GM12892 (cell line): ENCODE data around the gene USP13.

Source experiments
- POLR2A ChIP-seq: IDR thresholded peaks from 2 replicates; pipeline ENCODE4 v1.6.1; 2011; ENCODE audit warnings: low read depth, low read length, control low read depth
- POLR2AphosphoS5 ChIP-seq: IDR thresholded peaks from 2 replicates; pipeline ENCODE4 v1.6.1; 2011; ENCODE audit warnings: low read depth, low read length, control low read depth
- TAF1 ChIP-seq: IDR thresholded peaks from 2 replicates; pipeline ENCODE4 v1.6.1; 2011; ENCODE audit warnings: low read depth, mild to moderate bottlenecking, control low read depth, low read length, borderline replicate concordance

- TF ChIP-seq POLR2A, result no peak
- no peak for TF ChIP-seq POLR2AphosphoS5
- TF ChIP-seq TAF1, result no peak
These were observed 115.2 kb downstream of the USP13 start for GRCh38 chr3:179768080-179768479.
